Thyroid gland (tissue), 4 donors: ENCODE data around the gene WWC2.

Experiments
- CTCF ChIP-seq, 6 experiments: fragments of 200-600 bp in 3 of 6; fragments of 450-650 bp in 3 of 6; sonication (generic) in 3 of 6; IDR thresholded peaks; one replicate each; pipeline ENCODE4 v1.5.1; 2016 to 2019; ENCODE audit warnings: antibody characterized with exemption in 6 of 6, mild to moderate bottlenecking in 2 of 6, inconsistent platforms in 1 of 6, moderate library complexity in 1 of 6
- POLR2A ChIP-seq, 2 donors: fragments of 450-650 bp; IDR thresholded peaks; one replicate each; pipeline ENCODE4 v1.6.1; 2017; ENCODE audit warnings: antibody characterized with exemption in 2 of 2, mild to moderate bottlenecking in 2 of 2, moderate library complexity in 1 of 2

GRCh38 chr4:183214912-183215488, 115.9 kb downstream of the WWC2 start:
- no peak for TF ChIP-seq POLR2A (IDR thresholded peaks at IDR 0.05)
- TF ChIP-seq CTCF (IDR thresholded peaks at IDR 0.05) = no peak
